ENCODE measurements around the gene ZNF235. TPM values are rescaled to one million over a fixed set of nuclear protein-coding genes. Genes with fewer than 3 reads are reported as not detected.

ZNF235 gene
- total and polyA plus RNA-seq, 2 of the 8 experiments (the other 6 are each of a cell fraction or from before 2014, with no cell fraction given), result 2.0 to 5.3 TPM

GRCh38 chr19:44305457-44305856 is 632 bp upstream of the ZNF235 start:
- no peak overlapping the region for H4K91ac ChIP-seq (replicated peaks; ENCODE audit: insufficient read length, low read length)
- no peak overlapping the region for H4K8ac ChIP-seq (ENCODE audit: extremely low read depth, insufficient read depth, low read length)
- no peak overlapping the region for H3K18ac ChIP-seq (ENCODE audit: extremely low read depth, low read length)
- no peak overlapping the region for H2BK15ac ChIP-seq (ENCODE audit: low read length)
- no peak overlapping the region for H3K4ac ChIP-seq (replicated peaks; ENCODE audit: insufficient read length, low read depth, low read length)
- no peak overlapping the region for H3K27ac ChIP-seq (ENCODE audit: low read depth, low read length)
- H3K23ac ChIP-seq (ENCODE audit: insufficient read length), result no peak overlapping the region
- H2BK120ac ChIP-seq (replicated peaks; ENCODE audit: low read depth, low read length), result no peak overlapping the region
- H2BK5ac ChIP-seq (ENCODE audit: low read depth, low read length), result no peak overlapping the region
- no peaks in the 10 kb centered on the region for H4K20me1 ChIP-seq (replicated peaks in 1 of 2; ENCODE audit: control insufficient read depth in 1 of 2, insufficient read depth in 2 of 2, low read length in 2 of 2)
- no peak for TF ChIP-seq EZH2 (IDR thresholded peaks at IDR 0.05; ENCODE audit: low read depth, low read length, severe bottlenecking)
- TF ChIP-seq RNF2 (IDR thresholded peaks at IDR 0.05; ENCODE audit: borderline replicate concordance, low read depth, low read length, missing control alignments, poor library complexity, severe bottlenecking), result no peak
- TF ChIP-seq SP1 (IDR thresholded peaks at IDR 0.05; ENCODE audit: low read depth, low read length), result no peak
- no peak for TF ChIP-seq POLR2AphosphoS5 (IDR thresholded peaks at IDR 0.05; ENCODE audit: low read depth, low read length)
- no peak for TF ChIP-seq HDAC2 (IDR thresholded peaks at IDR 0.05; ENCODE audit: borderline replicate concordance in 1 of 2, low read depth in 2 of 2, low read length in 2 of 2)
- TF ChIP-seq NANOG (IDR thresholded peaks at IDR 0.05; ENCODE audit: insufficient read depth, low read depth, low read length, poor library complexity, severe bottlenecking), result no peak
- TF ChIP-seq SUZ12 (IDR thresholded peaks at IDR 0.05; ENCODE audit: low read length), result no peak
- TF ChIP-seq KDM5A (IDR thresholded peaks at IDR 0.05; ENCODE audit: low read length), result no peak
- TF ChIP-seq GABPA (IDR thresholded peaks at IDR 0.05; ENCODE audit: borderline replicate concordance, insufficient read depth, low read length), result no peak
- no peak overlapping the region for H3K9ac ChIP-seq (replicated peaks in 1 of 4; ENCODE audit: extremely low read depth in 1 of 4, low read depth in 3 of 4, low read length in 3 of 4)
- no peak overlapping the region for H2AK5ac ChIP-seq (ENCODE audit: low read depth, low read length)
- DNase-seq (ENCODE audit: low read depth in 1 of 2, low spot score in 2 of 2) (no peak), FAIRE-seq (no peak)
- peak overlapping the region in 2 of 4 experiments; percentile 8 to 91; a peak in 3 of 8 replicates for H3K4me3 ChIP-seq (ENCODE audit: extremely low read depth in 1 of 4, insufficient read depth in 2 of 4, low read depth in 3 of 4, low read length in 4 of 4)
- ChIA-PET POLR2A (ENCODE audit: partially characterized antibody) (interaction anchor here (0.6 to 1.6 kb wide), 6 partner anchors 12 to 370 kb away, joined by 3 to 8 read pairs (median 3); partner anchors contain the start of gene ZNF221), CTCF (ENCODE audit: partially characterized antibody) (no interaction called here)
- peaks cover 3% of the 10 kb centered on the region; the same call in 1 of the 2 replicates for H3K23me2 ChIP-seq (ENCODE audit: low read depth, low read length)
- no peak overlapping the region for H2BK12ac ChIP-seq (ENCODE audit: low read depth, low read length)
- H3K36me3 ChIP-seq (ENCODE audit: control insufficient read depth in 2 of 4, insufficient read depth in 4 of 4, low read length in 3 of 4), result no peaks in the 10 kb centered on the region; a peak in 1 of 8 replicates
- H3K27me3 ChIP-seq (replicated peaks in 1 of 4; ENCODE audit: control insufficient read depth in 3 of 4, extremely low read depth in 1 of 4, insufficient read depth in 3 of 4, low read length in 3 of 4), result no peaks in the 10 kb centered on the region
- H3K4me2 ChIP-seq (ENCODE audit: insufficient read depth in 1 of 2, low read depth in 2 of 2, low read length in 2 of 2), result peak overlapping the region; percentile 30 to 59; a peak in 3 of 4 replicates
- H3K9me3 ChIP-seq (ENCODE audit: insufficient read depth in 2 of 2, low read depth in 1 of 2, low read length in 1 of 2), result peaks cover 4 to 7% of the 10 kb centered on the region in 2 experiments; a peak in 3 of 4 replicates
- WGBS, 2 experiments (ENCODE audit: extremely low coverage in 1 of 2, insufficient coverage in 1 of 2, insufficient read length in 1 of 2, insufficient replicate concordance in 2 of 2, low coverage in 1 of 2, low lambda C conversion rate in 2 of 2, missing lambda C conversion rate in 1 of 2), result 84% methylated on average over 4 of the region's 4 CpGs; no CpG with 5 or more reads in 1 of the 2 experiments
- H3K4me1 ChIP-seq (replicated peaks in 1 of 4; ENCODE audit: control insufficient read depth in 3 of 4, insufficient read depth in 4 of 4, low read length in 3 of 4), result no peaks in the 10 kb centered on the region
- no peaks in the 10 kb centered on the region for H3K79me1 ChIP-seq (ENCODE audit: low read depth, low read length)
- no peak overlapping the region for H3K14ac ChIP-seq (ENCODE audit: insufficient read length)
- no peak overlapping the region for H4K5ac ChIP-seq (ENCODE audit: insufficient read length, low read depth, low read length)
- no peaks in the 10 kb centered on the region for H3K79me2 ChIP-seq (ENCODE audit: control insufficient read depth in 1 of 2, insufficient read depth in 2 of 2, low read length in 2 of 2)
- no peak overlapping the region for H2BK20ac ChIP-seq (ENCODE audit: low read length)
- peak overlapping the region; percentile 72; the same call in 1 of the 2 replicates for H2AFZ ChIP-seq (ENCODE audit: low read length)
- no peak overlapping the region for H3K56ac ChIP-seq (replicated peaks; ENCODE audit: insufficient read length, low read depth, low read length)
